Uterus (tissue), 4 donors: Measurements from ENCODE around the gene HRH3. TPM values are rescaled to one million over a fixed set of nuclear protein-coding genes. Genes with fewer than 3 reads are reported as not detected.

ENCODE experiments used
- DNase-seq, 2 donors: peaks; one replicate each; pipeline ENCODE4 v3.0.0-alpha.2; 2019 to 2020
- H3K27ac ChIP-seq, 2 donors: fragments of 200-600 bp; sonication (generic); 1 replicate in 1 of 2; 2 replicates in 1 of 2; pipeline ENCODE4 v1.5.1; 2016 to 2018
- H3K27me3 ChIP-seq, 2 donors: fragments of 200-600 bp; sonication (generic); one replicate each; pipeline ENCODE4 v1.5.1; 2018 to 2019; ENCODE audit warnings: control low read depth in 1 of 2
- H3K36me3 ChIP-seq, 2 donors: fragments of 200-600 bp; sonication (generic); one replicate each; pipeline ENCODE4 v1.5.1; 2019; ENCODE audit warnings: control low read depth in 1 of 2
- H3K4me1 ChIP-seq, 2 donors: fragments of 200-600 bp; sonication (generic); one replicate each; pipeline ENCODE4 v1.5.1; 2018 to 2019; ENCODE audit warnings: control low read depth in 1 of 2
- H3K4me3 ChIP-seq, 2 donors: fragments of 200-600 bp; sonication (generic); 1 replicate in 1 of 2; 2 replicates in 1 of 2; pipeline ENCODE4 v1.5.1; 2018 to 2019; ENCODE audit warnings: mild to moderate bottlenecking in 1 of 2
- H3K9me3 ChIP-seq, 2 donors: fragments of 200-600 bp; sonication (generic); one replicate each; pipeline ENCODE4 v1.5.1; 2019; ENCODE audit warnings: control low read depth in 1 of 2
- POLR2A ChIP-seq, 2 donors: fragments of 450-650 bp; IDR thresholded peaks; one replicate each; pipeline ENCODE4 v1.6.1; 2016; ENCODE audit warnings: antibody characterized with exemption in 2 of 2, mild to moderate bottlenecking in 1 of 2, moderate library complexity in 1 of 2
- intact Hi-C: fragments of 100-400 bp; cut with DNase I; formaldehyde crosslinking; loops from one replicate; pipeline ENCODE4 v1.15.1; 2023; ENCODE audit warnings: low total_unique reads
- total RNA-seq, 4 donors: library from RNA; depleted of rRNA in 3 of 4; stranded (reverse); fragments of >200 nt in 3 of 4; gene quantifications; one replicate each; pipeline versions ENCODE4 v1.1.0 to v1.2.4, GENCODE V29; 2014 to 2023
- TF ChIP-seq, protein P1 (sequence below), 4 experiments: fragments of 200-600 bp in 2 of 4; fragments of 450-650 bp in 2 of 4; sonication (generic) in 2 of 4; IDR thresholded peaks; one replicate each; pipeline ENCODE4 v1.5.1; 2016 to 2019; ENCODE audit warnings: antibody characterized with exemption in 4 of 4, mild to moderate bottlenecking in 2 of 4, moderate library complexity in 1 of 4
- donor health status: DM: yes; HTN: yes; CAD: no.

HRH3 gene
- total RNA-seq, 4 donors from 2014 or later, result not detected

DNA sequence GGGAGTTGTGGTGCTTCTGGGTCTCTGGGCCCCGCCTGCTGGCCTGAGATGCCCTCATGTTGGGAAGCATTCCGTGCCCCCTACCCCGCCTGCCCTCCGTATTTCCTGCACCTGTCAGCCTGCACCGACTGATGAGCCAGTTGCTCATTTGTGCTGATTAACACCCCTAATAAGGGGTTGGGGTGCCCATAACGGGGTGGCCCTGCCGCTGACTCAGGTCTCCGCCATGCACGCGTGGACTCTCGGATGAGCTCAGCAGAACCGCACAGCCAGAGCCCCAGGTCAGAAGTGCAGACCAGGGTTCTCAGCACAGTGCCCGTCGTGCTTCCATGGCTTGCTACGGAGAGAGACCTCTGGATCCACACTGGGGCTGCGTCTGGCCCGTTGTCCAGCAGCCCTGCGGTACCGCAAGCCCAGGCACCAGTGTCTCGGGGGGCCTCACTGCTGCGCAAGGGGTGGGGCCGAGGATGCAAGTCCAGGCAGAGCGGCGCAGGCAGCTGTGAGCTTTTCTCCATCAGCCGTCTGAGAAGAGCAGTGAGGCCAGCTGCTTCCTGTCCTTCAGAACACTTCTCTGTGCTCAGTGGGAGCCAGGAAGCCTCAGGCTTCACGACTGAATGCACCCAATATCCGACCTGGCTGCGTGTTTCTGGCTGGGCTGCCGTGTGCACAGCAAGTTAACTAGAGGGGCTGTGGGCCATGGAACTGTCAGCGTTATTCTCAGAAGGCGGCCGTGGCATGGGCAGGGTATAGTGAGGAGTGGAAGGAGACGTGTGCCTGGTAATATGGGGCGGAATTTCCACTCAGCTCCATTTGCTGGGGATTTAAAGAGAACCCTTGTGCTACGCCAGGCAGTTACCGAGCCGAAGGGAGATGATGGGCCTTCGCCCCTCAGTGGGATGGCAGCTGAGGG is 18.6 kb downstream of the HRH3 start:
- H3K27me3 ChIP-seq, result no peaks in the 10 kb centered on the region
- no peak overlapping the region for H3K27ac ChIP-seq
- intact Hi-C loops, result no loop called here
- H3K9me3 ChIP-seq, result no peaks in the 10 kb centered on the region
- no peaks in the 10 kb centered on the region for H3K4me1 ChIP-seq
- no peak for TF ChIP-seq POLR2A (IDR thresholded peaks at IDR 0.05)
- TF ChIP-seq, protein P1, sequence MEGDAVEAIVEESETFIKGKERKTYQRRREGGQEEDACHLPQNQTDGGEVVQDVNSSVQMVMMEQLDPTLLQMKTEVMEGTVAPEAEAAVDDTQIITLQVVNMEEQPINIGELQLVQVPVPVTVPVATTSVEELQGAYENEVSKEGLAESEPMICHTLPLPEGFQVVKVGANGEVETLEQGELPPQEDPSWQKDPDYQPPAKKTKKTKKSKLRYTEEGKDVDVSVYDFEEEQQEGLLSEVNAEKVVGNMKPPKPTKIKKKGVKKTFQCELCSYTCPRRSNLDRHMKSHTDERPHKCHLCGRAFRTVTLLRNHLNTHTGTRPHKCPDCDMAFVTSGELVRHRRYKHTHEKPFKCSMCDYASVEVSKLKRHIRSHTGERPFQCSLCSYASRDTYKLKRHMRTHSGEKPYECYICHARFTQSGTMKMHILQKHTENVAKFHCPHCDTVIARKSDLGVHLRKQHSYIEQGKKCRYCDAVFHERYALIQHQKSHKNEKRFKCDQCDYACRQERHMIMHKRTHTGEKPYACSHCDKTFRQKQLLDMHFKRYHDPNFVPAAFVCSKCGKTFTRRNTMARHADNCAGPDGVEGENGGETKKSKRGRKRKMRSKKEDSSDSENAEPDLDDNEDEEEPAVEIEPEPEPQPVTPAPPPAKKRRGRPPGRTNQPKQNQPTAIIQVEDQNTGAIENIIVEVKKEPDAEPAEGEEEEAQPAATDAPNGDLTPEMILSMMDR (IDR thresholded peaks at IDR 0.05), result no peak
- no peaks in the 10 kb centered on the region for H3K36me3 ChIP-seq
- H3K4me3 ChIP-seq, result no peak overlapping the region
- DNase-seq, result no peak

DNA sequence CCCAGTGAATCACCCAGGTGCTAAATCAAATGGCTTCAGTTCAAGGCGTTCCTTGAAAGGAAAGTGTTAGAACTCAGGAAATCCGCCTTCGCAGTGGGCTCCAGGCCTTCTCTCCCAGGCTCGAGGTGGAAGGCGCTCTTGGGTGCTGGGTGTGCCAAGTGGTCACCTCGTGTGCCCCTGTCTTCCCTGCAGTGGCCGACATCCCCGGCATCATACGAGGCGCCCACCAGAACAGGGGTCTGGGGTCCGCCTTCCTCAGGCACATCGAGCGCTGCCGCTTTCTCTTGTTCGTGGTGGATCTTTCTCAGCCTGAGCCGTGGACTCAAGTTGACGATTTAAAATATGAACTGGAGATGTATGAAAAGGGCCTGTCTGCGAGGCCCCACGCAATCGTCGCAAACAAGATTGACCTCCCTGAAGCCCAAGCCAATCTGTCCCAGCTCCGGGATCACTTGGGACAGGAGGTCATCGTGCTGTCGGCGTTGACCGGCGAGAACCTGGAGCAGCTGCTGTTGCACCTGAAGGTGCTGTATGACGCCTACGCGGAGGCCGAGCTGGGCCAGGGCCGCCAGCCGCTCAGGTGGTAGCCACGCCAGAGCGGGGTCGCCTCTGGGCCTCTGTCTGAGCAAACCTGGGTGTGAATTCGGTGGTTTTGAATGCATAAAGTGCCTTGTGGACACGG is 19.4 kb downstream of the HRH3 start:
- DNase-seq, result no peak
- H3K4me1 ChIP-seq, result no peaks in the 10 kb centered on the region
- TF ChIP-seq POLR2A (IDR thresholded peaks at IDR 0.05), result no peak
- TF ChIP-seq, protein P1 (IDR thresholded peaks at IDR 0.05), result no peak
- no peaks in the 10 kb centered on the region for H3K9me3 ChIP-seq
- intact Hi-C loops, result no loop called here
- H3K27me3 ChIP-seq, result no peaks in the 10 kb centered on the region
- H3K27ac ChIP-seq, result no peak overlapping the region
- no peaks in the 10 kb centered on the region for H3K36me3 ChIP-seq
- no peak overlapping the region for H3K4me3 ChIP-seq

DNA sequence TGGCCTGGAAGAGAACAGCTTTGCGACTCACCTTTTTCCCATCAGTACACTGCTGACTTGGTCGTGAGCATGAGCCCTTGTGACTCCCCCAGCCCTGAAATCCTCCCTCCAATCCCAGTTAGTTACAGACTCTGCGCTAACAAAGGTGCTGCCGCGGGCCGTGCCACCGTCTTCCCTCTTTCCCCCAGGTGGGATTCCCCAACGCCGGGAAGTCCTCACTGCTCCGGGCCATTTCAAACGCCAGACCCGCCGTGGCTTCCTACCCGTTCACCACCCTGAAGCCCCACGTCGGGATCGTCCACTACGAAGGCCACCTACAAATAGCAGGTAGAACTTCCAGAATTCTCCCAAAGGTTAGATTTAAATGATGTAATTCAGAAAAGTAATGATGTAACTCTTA is 21.1 kb downstream of the HRH3 start:
- Histone ChIP-seq H3K4me3 (no peak overlapping the region), H3K27ac (no peak overlapping the region), H3K4me1 (no peaks in the 10 kb centered on the region), H3K27me3 (no peaks in the 10 kb centered on the region), H3K9me3 (no peaks in the 10 kb centered on the region), H3K36me3 (no peaks in the 10 kb centered on the region)
- no peak for TF ChIP-seq POLR2A (IDR thresholded peaks at IDR 0.05)
- TF ChIP-seq, protein P1 (IDR thresholded peaks at IDR 0.05), result no peak
- no peak for DNase-seq
- intact Hi-C loops, result no loop called here

DNA sequence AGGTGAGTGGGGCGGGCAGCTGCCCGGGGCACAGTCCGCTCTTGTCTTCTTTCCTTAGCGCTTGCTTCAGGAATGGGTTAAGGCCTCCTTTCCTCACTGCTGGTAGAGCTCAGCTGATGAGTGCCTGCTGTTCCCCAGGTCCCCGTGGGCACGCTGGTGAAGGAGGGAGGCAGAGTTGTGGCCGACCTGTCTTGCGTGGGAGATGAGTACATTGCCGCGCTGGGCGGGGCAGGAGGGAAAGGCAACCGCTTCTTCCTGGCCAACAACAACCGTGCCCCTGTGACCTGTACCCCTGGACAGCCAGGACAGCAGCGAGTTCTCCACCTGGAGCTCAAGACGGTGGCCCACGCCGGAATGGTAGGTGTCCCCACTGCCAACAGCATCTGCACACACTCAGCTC is 21.6 kb downstream of the HRH3 start:
- Histone ChIP-seq H3K27ac (no peak overlapping the region), H3K4me1 (no peaks in the 10 kb centered on the region), H3K36me3 (no peaks in the 10 kb centered on the region), H3K27me3 (no peaks in the 10 kb centered on the region), H3K9me3 (no peaks in the 10 kb centered on the region), H3K4me3 (no peak overlapping the region)
- intact Hi-C loops, result no loop called here
- no peak for DNase-seq
- TF ChIP-seq, protein P1 (IDR thresholded peaks at IDR 0.05), result no peak
- TF ChIP-seq POLR2A (IDR thresholded peaks at IDR 0.05), result no peak

DNA sequence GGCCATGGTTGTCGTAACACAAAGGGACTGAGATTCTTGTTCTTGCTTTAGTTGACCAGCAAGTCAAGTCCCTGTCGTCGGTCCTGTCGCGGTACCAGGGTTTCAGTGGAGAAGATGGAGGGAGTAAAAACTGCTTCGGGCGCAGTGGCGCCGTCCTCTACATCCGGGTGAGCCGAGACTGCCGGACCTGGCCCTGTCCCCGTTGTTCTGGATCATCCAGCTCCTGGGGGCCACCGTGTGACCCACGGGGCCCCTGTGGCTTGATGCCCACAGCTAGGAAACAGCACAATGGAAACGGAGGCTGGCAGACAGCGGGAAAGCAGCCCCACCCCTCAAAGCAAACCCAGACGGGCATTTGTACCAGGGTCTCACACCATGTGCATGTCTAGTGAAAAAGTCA is 22.3 kb downstream of the HRH3 start:
- intact Hi-C loops, result no loop called here
- H3K36me3 ChIP-seq, result no peaks in the 10 kb centered on the region

More for the DNA sequence above, 22.3 kb downstream of the HRH3 start:
- no peak for DNase-seq
- Histone ChIP-seq H3K4me1 (no peaks in the 10 kb centered on the region), H3K27ac (no peak overlapping the region), H3K4me3 (no peak overlapping the region), H3K9me3 (no peaks in the 10 kb centered on the region), H3K27me3 (no peaks in the 10 kb centered on the region)
- no peak for TF ChIP-seq POLR2A (IDR thresholded peaks at IDR 0.05)
- TF ChIP-seq, protein P1 (IDR thresholded peaks at IDR 0.05), result no peak
